Endodermal cell (in vitro differentiated cells): Measurements from ENCODE around the gene KCNB1. TPM values are rescaled to one million over a fixed set of nuclear protein-coding genes. Genes with fewer than 3 reads are reported as not detected.

ENCODE experiments used
- DNase-seq: peaks from one replicate; pipeline ENCODE4 v3.0.0-alpha.2; 2017
- H3K27ac ChIP-seq: 2 replicates; pipeline ENCODE4 v1.5.1; 2013; ENCODE audit warnings: mild to moderate bottlenecking, low read depth, low read length, moderate library complexity
- H3K27me3 ChIP-seq: 2 replicates; pipeline ENCODE4 v1.6.1; 2013; ENCODE audit warnings: mild to moderate bottlenecking, low read length, moderate library complexity; ENCODE audit not compliant: insufficient read depth, control insufficient read depth, poor library complexity, severe bottlenecking
- H3K36me3 ChIP-seq: 2 replicates; pipeline ENCODE4 v1.7.0; 2013; ENCODE audit warnings: mild to moderate bottlenecking, low read length, moderate library complexity; ENCODE audit not compliant: control insufficient read depth, insufficient read depth
- H3K4me1 ChIP-seq: one replicate; pipeline ENCODE4 v1.7.0; 2013; ENCODE audit warnings: low read length; ENCODE audit not compliant: control insufficient read depth, insufficient read depth
- H3K4me3 ChIP-seq: 2 replicates; pipeline ENCODE4 v1.5.1; 2013; ENCODE audit warnings: mild to moderate bottlenecking, low read length, moderate library complexity
- H3K9ac ChIP-seq: 2 replicates; pipeline ENCODE4 v1.6.1; 2013; ENCODE audit warnings: mild to moderate bottlenecking, low read length, moderate library complexity; ENCODE audit not compliant: poor library complexity, severe bottlenecking; ENCODE audit errors: extremely low read depth
- H3K9me3 ChIP-seq: 2 replicates; pipeline ENCODE4 v1.6.1; 2013; ENCODE audit warnings: mild to moderate bottlenecking, low read length, moderate library complexity; ENCODE audit not compliant: control insufficient read depth
- H3K27ac Mint-ChIP-seq: 2 replicates; pipeline ENCODE4 v1.8.0; 2020; ENCODE audit warnings: mixed read lengths
- H3K27me3 Mint-ChIP-seq: 2 replicates; pipeline ENCODE4 v1.8.0; 2021; ENCODE audit warnings: mild to moderate bottlenecking, mixed read lengths; ENCODE audit not compliant: insufficient read depth
- H3K36me3 Mint-ChIP-seq: 2 replicates; pipeline ENCODE4 v1.8.0; 2020; ENCODE audit warnings: low read depth, mixed read lengths
- H3K4me1 Mint-ChIP-seq: 2 replicates; pipeline ENCODE4 v1.8.0; 2020; ENCODE audit warnings: mixed read lengths
- H3K4me3 Mint-ChIP-seq: 2 replicates; pipeline ENCODE4 v1.8.0; 2020; ENCODE audit warnings: mild to moderate bottlenecking, moderate library complexity, mixed read lengths
- H3K9me3 Mint-ChIP-seq: 2 replicates; pipeline ENCODE4 v1.8.0; 2020; ENCODE audit warnings: mild to moderate bottlenecking, mixed read lengths
- CTCF ChIP-seq: fragments of 200-600 bp; sonication (generic); conservative IDR thresholded peaks from 2 replicates; pipeline ENCODE4 v1.5.0; 2021; ENCODE audit warnings: antibody characterized with exemption, mild to moderate bottlenecking
- WGBS, 2 experiments: methylation state at CpG; one replicate each; pipeline versions ENCODE4 v1.1.5 to v1.1.7; 2013; ENCODE audit warnings: missing lambda C conversion rate in 2 of 2, mixed read lengths in 1 of 2; ENCODE audit not compliant: insufficient coverage in 1 of 2, insufficient read length in 1 of 2; 5-methylcytosine and 5-hydroxymethylcytosine counted together
- total RNA-seq, 2 donors: library from RNA; stranded (reverse); fragmentation: NEBNext Ultra II Directional in 1 of 2; extraction: Animal tissue kit (Norgen Biotek cat#: 25700) in 1 of 2; gene quantifications; 2 replicates in 1 of 2; 3 replicates in 1 of 2; pipeline ENCODE4 v1.2.1, GENCODE V29; 2021

Gene KCNB1
- total RNA-seq, 2 donors from 2014 or later, result 0.46 to 0.84 TPM

- Histone ChIP-seq H3K4me3 (no peak overlapping the region), H3K27ac (no peak overlapping the region), H3K36me3 (no peaks in the 10 kb centered on the region), H3K9ac (no peak overlapping the region), H3K9me3 (no peaks in the 10 kb centered on the region), H3K27me3 (no peaks in the 10 kb centered on the region), H3K4me1 (peaks cover 3% of the 10 kb centered on the region)
- Mint-ChIP-seq H3K9me3 (no peaks in the 10 kb centered on the region), H3K27me3 (no peaks in the 10 kb centered on the region), H3K27ac (no peak overlapping the region), H3K36me3 (no peaks in the 10 kb centered on the region), H3K4me1 (peaks cover 4% of the 10 kb centered on the region), H3K4me3 (no peak overlapping the region)
- no peak for DNase-seq
- TF ChIP-seq CTCF, result no peak
- WGBS, 2 experiments, result 85 to 90% methylated on average over 4 of the region's 4 CpGs
Observed at GRCh38 chr20:49413677-49414076, 68.8 kb downstream of the KCNB1 start.

GRCh38 chr20:49412953-49413352 is 69.5 kb downstream of the KCNB1 start:
- H3K36me3 ChIP-seq, result no peaks in the 10 kb centered on the region
- no peak overlapping the region for H3K4me3 Mint-ChIP-seq
- no peaks in the 10 kb centered on the region for H3K4me1 ChIP-seq
- H3K9me3 ChIP-seq, result no peaks in the 10 kb centered on the region
- no peak for TF ChIP-seq CTCF
- H3K9ac ChIP-seq, result no peak overlapping the region
- H3K27me3 Mint-ChIP-seq, result no peaks in the 10 kb centered on the region
- no peak for DNase-seq
- no peak overlapping the region for H3K27ac ChIP-seq
- no peak overlapping the region for H3K4me3 ChIP-seq
- H3K36me3 Mint-ChIP-seq, result no peaks in the 10 kb centered on the region
- H3K9me3 Mint-ChIP-seq, result no peaks in the 10 kb centered on the region
- H3K4me1 Mint-ChIP-seq, result peaks cover 3% of the 10 kb centered on the region
- 84 to 100% methylated on average over 1 to 6 of the region's 6 CpGs for WGBS, 2 experiments
- no peaks in the 10 kb centered on the region for H3K27me3 ChIP-seq
- no peak overlapping the region for H3K27ac Mint-ChIP-seq

DNA sequence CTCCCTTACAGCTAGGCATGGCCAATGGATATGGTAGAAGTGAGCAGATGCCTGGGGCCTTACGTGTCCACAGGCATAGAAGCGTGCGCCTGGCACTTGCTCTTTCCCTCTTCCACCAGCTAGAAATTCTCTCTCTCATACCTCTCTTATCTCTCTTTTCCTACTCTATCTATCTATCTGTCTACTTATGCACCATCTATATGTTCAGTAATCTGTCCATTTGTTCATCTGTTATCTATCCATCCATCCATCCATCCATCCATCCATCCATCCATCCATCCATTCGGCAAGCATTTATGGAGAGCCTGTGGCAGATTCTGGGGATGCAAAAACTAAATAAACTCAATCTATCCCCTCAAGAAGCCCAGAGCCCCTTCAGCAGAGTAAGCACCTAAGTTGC is 70.2 kb downstream of the KCNB1 start:
- Mint-ChIP-seq H3K27ac (no peak overlapping the region), H3K4me3 (no peak overlapping the region), H3K9me3 (no peaks in the 10 kb centered on the region), H3K36me3 (no peaks in the 10 kb centered on the region), H3K4me1 (peaks cover 2% of the 10 kb centered on the region), H3K27me3 (no peaks in the 10 kb centered on the region)
- no peak for TF ChIP-seq CTCF
- Histone ChIP-seq H3K4me1 (no peaks in the 10 kb centered on the region), H3K27ac (no peak overlapping the region), H3K36me3 (no peaks in the 10 kb centered on the region), H3K27me3 (no peaks in the 10 kb centered on the region), H3K4me3 (no peak overlapping the region), H3K9me3 (no peaks in the 10 kb centered on the region), H3K9ac (no peak overlapping the region)
- no peak for DNase-seq
- WGBS, 2 experiments, result 94 to 100% methylated on average over 3 to 4 of the region's 4 CpGs
